Activated T-cell treated with anti-CD3 and anti-CD28 coated beads for 48 hours (primary cell): Measurements from ENCODE around the gene RAB38.

Experiments
- DNase-seq: peaks from one replicate; pipeline ENCODE4 v3.0.0-alpha.2; 2020; ENCODE audit warnings: low read depth

RAB38 gene

DNA sequence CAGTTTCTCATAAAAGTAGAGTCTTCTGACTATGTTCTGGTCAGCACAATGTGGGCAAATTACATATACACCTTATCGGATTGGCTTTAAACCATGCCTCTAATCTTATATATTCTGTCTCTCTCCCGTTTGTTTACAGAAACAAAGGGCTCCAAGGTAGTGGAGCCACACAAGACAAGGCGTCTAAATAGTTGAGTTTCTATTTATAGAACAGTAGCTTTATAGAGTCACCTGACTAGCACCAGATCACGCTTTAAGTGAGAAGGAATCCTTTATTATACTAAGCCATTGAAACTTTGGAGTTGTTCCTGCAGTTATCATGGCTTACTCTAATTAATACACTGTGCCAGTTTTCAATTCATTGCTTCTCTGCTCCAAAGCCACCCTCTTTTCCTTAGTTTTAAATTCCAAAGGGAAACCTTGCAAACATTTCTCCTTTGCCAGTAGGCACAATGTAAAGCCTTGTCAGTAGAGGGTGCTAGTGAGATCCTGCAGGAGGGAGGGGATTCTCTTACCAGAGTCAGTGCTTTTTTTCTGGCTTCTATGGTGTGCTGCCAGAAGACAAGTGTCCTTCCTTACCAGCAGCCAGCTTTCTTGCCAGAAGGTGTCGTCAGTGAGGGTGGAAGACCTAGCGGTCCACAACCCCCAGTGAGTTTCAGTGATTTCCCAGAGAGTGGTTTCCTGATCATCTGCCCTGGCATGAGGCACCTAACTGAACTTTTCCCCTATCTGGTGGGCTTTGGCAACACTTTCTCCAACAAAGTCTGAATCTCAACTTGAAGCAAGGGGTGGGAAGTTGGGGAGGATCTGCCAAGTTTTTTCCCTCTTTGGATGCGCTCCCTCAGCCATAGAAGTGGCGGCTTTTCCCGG, 71.7 kb downstream of the RAB38 start:
- DNase-seq: peak; percentile 2

DNA sequence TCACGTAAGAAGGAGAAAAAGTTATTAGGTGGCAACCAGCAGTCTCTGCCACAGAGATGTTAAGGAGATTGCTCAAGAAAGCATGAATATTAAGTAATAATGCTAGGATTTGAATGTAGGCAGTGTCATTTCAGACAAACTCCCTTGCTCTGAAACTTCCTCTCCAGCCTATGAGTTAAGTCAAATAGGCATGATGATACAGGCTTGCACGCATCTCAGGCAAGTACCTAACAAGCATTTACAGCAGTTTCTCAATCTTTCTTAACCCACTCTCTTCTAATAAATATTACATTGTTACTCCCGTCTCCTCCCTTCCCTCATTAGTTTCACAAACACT, 72.7 kb downstream of the RAB38 start:
- DNase-seq: no peak

DNA sequence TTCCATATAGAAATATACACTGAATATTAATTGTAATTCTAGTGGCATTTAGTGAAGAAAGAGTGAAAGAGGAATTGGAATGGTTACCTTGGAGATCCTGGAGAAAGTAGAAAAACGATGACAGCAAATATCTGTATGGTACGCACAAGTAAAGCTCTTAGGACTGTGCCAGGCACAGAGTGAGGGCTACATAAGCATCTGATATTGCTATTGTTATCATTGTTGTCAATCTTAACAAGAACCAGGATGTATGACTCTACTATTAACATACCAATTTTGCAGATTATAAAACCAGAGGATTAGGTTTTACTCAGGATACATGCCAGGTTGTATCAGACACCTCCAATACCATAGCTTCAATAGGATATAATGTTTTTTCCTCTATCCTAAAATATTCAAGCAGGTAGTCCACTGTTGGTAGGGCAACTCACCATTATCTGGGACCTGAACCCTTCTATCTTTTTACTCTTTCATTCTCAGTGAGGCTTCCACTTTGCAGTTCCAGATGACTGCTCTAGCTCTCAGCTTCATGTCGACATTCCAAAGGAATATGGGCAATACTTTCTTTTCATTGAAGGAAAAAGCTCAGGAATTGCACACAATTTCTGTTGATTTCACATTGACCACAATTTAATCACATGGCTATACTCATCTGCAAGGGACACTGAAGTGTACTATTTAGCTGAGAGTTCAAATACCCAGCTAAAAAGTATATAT, 73.2 kb downstream of the RAB38 start:
- DNase-seq: no peak

DNA sequence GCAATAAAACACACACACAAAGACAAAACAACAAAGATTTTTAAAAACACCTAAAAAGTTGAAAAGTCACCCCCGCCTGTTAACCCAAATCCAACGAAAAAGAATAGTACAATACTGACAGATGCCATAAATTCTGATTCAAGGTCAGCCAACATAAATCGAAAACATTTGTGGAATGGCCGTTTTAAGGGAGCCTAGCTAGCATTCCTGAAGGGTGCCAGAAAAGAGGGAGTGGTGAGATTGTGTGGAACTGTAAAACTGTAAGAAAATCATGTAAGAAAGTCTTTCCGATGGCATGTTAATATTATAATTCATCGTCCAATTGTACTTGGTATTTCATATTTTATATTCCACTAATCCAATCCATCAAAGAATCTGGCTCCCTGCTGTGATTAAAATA, 75.1 kb downstream of the RAB38 start:
- DNase-seq: no peak

DNA sequence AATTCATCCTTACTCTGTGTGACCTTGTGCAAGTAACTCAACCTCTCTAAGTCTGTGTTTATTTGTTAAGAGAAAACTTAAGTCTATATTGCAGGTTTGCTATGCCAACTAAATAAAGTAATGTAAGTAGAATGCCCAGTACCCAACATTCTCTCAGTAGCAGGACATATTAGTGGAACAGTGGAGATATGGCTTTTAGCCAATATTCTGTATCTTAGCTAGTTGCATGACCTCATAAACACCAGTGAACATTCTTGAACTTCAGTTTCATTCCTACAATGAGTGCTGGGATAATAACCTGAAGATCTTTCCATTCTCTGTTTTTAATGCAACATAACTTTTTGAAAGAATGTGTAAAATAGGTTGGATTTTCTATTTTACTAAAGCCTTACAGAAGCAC, 77.0 kb downstream of the RAB38 start:
- no peak for DNase-seq

DNA sequence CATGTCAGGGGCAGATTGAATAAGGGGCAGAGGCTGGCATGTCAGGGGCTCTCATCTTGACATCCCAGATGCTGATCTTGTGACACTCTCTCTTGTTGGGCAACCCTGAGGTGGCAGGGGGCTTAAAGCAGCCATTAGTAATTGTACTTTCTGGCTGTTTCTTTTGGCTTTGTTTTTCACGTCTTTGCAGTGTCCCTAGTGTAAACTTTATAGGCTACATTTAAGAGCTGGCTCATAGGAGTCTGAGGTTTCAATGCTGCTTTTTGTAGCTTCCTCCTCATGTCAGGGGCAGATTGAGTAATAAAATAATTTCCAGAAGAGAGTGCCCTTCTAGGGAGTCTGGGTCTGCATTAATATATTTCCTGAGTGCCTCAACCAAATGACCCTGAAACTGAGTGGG, 86.1 kb downstream of the RAB38 start:
- no peak for DNase-seq

DNA sequence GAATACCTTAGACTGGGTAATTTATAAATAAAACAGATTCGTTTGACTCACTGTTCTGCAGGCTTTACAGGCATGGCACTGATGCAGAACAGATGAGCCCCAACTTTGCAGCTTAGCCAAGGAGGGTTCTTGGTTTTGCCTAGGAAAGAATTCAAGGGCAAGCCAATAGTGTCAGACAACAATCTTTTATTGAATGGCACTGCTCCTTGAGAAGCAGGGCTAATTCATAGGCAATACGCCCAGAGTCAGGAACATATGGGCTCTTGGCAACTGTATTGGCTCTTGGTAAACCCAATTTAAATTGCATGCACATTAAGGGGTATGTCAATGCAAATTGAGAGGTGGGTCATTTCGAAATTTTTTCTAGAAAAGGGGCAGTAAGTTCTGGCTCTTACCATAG, 87.9 kb downstream of the RAB38 start:
- no peak for DNase-seq

DNA sequence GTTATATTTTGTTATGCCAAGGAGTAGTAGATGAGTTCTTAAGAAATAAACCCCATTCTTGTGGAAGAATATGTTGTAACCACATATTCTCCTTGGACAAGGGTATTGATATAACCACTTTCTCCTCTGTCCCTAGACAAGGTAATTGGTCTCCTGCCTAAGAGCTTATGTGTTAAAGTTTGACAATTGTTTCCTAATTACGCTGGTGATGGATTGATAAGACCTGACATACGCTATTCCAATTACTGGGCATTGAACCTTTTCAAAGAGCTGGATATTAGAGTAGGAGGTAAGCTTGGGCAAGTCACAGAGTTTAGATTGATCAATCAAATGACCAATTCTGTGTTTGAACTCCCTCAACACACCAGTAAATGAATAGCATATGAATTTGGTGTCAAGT, 88.9 kb downstream of the RAB38 start:
- DNase-seq: no peak

DNA sequence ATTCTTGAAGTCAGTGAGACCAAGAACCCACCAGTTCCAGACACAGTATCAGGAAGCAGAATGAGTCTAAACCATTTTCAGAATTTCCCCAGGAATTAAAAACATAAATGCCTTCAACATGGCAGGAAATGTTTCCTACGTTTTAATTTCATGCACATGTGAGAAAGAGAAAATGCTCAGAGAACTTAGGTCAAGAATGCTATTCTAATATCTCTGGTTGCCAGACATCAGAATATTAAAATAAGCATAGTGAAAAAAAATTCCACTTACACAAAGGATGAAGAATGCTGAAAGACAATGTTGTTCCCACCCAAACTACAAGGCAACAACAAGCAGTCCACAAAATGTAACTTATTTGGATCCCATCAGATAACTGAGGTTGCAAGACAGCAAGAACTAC, 104.8 kb downstream of the RAB38 start:
- DNase-seq: no peak

DNA sequence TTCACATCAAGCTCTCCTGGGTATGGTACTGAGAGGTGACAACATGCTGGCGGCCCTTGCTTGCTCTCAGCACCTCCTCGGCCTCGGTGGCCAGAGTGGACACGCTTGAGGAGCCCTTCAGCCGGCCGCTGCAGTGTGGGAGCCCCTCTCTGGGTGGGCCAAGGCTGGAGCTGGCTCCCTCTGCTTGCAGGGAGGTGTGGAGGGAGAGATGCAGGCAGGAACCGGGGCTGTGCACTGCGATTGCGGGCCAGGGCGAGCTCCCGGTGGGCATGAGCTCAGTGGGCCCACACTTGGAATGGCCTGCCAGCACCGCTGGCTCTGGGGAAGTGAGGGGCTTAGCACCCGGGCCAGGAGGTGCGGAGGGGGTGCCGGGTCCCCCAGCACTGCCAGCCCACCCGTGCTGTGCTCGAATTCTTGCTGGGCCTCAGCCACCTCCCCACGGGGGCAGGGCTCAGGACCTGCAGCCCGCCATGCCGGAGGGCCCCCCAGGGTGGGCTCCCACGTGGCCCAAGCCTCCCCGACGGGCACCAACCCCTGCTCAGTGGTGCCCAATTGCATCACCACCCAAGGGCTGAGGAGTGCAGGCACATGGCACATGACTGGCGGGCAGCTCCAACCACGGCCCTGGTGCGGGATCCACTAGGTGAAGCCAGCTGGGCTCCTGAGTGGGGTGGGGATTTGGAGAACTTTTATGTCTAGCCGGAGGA, 106.2 kb downstream of the RAB38 start:
- DNase-seq: no peak

DNA sequence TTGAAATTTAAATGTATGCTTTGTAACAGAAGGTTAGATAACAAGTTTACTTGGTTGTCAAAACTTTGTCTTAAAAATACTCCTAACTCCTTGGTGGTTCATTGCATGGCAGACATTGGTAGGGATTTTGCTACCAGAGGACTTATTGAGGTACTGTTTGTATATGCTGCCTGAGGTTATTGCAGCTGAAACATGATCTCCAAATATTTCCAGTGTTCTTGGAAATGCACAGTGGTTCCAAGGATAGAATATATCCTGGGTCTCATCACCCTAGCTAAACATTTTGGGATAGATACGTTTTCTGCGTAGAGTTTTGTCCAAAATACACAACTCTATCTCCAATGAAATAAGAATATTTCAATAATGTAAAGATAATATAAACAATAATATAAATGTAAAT, 109.2 kb downstream of the RAB38 start:
- DNase-seq: no peak

DNA sequence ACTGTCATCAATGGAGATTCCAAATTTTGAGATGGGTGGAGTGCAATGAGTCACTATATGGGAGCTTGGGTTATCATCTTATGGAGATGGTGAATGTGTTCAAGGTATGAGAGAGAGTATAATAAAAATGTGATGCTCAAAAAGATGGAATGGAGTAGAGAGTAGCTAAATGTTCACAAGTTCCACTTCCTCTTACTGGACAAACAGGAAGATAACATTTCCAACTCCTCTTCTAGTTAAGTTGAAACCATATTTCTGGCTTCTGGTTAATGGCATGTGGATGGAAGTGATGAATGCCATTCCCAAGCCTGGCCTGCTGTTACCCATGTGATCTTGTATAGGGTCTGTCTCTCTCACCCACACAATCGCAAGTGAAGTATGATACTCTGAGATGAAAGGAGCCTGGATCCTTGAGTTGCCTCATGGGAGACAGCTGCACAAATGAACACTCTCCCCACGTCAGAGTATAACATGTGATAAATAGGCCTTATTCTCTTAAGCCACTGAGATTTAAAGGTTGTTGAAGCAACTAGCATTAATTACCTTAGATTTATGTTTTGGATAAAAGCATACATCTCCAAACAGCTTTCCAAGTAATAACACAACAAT, 111.0 kb downstream of the RAB38 start:
- DNase-seq: no peak
